HG02678 (cell line): ENCODE measurements around the gene PARVB.
"Not testable (repeated sequence)": the region's sequence is repeated elsewhere in the genome, so short reads cannot be mapped to it uniquely, and the experiment has no call there.

Source experiments
- ATAC-seq: cut with Tn5 transposase; IDR thresholded peaks from one replicate; pipeline ENCODE4 v1.9.1; 2021; ENCODE audit warnings: mild to moderate bottlenecking, moderate library complexity; ENCODE audit not compliant: unreplicated experiment

The PARVB gene

DNA sequence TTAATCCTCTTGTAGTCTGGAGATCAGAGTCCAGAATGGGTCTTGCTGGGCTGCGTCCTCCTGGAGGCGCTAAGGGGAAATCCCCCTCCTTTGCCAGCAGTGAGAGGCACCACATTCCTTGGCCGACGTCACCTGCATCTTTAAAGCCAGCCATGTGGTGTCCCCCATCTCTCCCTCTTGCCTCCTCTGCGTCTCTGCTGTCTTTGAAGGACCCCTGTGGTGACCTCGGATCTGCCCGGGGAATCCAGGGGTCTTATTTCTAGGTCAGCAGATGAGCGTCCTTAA, 27.2 kb upstream of the PARVB start:
- ATAC-seq, result no peak

- no peak for ATAC-seq
Measured at GRCh38 chr22:43998679-43999264, 25.3 kb upstream of the PARVB start.

DNA sequence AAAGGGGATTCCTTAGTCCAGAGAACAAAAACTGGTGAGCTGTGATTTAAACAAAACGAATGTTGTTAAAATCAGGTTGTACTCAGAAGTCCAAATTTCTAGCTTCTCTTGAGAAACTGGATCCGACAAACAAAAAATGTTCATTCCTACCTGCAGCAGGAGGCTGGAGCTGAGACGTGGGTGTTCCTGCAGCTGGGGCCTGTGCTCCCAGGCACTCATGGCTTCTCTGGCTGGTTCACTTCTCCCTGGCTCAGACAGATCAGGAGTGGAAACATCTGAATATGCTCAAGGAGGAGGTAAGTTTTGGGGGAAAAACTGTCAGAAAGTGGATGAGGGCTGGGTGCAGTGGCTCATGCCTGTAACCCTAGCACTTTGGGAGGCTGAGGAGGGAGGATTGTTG, 24.7 kb upstream of the PARVB start:
- ATAC-seq, result no peak

GRCh38 chr22:44000123-44000522, 24.0 kb upstream of the PARVB start:
- no peak for ATAC-seq

DNA sequence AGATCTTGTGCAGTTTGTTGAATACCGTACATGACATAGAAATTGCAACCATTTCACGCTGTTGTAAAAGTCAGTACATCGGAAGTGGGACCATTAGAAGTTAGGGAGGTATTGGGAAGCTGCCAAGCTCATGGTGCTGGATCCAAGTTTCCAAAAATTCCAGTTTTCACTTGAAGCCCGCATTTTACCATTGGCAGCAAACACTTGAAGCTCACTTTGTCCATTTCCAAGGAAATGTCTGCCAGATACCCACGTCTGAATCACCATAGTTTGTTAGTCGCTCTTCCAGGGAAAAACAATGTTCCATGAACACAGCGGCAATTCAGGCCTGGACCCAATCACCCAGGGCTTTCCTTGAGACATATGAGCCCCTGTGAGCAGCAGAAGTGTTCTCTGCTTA, 22.6 kb upstream of the PARVB start:
- no peak for ATAC-seq

GRCh38 chr22:44002324-44002723, 21.8 kb upstream of the PARVB start:
- ATAC-seq, result no peak

DNA sequence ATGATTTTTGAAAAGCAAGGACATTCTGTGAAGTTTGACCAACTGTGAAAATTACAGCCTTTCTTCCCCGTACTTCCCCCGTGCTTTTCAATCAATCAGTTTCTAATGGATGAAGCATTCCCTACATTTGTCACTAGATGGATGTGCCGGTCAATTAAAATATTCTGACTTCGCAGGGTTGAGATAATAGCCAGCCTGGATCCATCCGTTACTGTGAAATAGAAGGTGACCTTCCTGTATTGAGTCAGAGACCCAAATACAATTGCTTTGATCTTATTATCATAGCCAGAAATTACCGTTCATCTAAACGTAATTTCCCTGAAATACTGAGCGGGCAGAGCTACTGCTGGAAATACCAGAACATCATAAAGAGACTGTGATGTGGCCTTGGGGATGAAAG, 21.1 kb upstream of the PARVB start:
- no peak for ATAC-seq

DNA sequence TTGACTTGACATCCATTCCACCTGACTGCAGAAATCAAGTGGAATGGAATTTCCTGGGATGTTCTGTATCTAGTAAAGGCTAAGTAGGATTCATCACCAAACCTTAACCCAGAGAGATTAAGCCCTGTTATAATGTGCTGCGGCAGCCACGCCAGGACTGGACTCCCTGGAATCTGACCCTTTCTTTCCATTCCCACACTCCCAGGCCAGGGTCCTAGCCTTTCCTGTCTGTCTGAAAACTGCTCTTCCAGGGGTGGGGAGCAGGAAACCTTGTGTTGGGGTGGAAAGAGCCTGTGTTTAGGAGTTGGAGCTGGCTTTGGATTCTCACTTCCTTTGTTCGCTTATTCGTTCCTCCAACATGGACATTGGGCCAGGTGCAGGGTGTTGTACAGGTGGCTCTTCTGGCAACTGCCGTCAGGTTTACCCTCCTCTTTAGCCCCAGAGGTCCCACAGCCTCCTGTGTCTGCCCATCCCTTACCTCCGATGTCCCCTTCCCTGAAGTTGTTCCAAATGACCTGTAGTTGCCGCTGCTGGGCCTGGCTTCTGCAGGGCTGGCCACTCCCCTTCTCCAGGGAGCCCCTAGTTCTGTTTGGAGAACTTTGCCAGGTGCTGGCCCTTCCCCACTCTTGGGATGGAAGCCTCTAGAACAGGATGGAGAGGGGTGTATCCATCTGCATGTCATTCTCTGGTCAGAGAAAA, 20.5 kb upstream of the PARVB start:
- no peak for ATAC-seq

GRCh38 chr22:44004104-44004460, 20.0 kb upstream of the PARVB start:
- ATAC-seq, result no peak

GRCh38 chr22:44005524-44005923, 18.6 kb upstream of the PARVB start:
- no peak for ATAC-seq

DNA sequence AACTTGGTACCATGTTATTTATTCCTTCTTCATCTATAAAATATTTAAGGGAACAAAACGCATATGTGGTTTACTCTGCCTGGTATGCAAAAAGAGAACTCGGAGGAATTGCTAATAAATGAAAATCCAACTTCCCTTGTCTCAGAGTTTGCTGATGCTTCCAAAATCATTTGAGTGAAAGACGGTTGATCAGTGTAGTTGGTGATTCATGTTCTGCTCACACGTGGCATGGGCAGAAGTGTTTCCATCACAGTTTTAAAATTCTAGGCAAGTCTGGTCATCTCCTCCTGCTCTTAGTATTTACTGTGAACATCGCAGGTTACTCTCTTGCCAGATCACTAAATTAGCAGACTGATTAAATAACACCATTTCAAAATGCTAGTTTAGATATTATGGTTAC, 11.9 kb upstream of the PARVB start:
- ATAC-seq, result no peak

- no peak for ATAC-seq
Measured at GRCh38 chr22:44012591-44012990, 11.5 kb upstream of the PARVB start.

DNA sequence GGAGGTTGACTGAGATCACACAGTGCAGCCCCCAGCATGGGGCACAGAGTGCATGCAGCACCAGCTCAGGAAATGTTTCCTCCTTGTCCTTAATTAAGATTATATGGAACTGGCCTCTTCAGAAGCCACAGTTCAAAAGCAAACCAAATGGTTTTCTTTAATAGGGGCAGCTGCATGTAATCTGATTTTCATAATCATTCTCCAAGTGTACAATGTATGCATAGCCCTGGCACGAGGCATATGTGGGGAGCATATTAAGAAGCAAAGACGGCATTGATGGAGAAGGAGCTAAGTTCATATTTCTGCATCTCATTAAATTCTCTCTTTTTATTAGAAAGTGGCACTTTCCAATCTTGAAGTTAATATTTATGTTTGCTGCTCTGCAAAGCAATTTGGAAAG, 9.9 kb upstream of the PARVB start:
- no peak for ATAC-seq

GRCh38 chr22:44016586-44016985, 7.5 kb upstream of the PARVB start:
- ATAC-seq, result not testable (repeated sequence)

DNA sequence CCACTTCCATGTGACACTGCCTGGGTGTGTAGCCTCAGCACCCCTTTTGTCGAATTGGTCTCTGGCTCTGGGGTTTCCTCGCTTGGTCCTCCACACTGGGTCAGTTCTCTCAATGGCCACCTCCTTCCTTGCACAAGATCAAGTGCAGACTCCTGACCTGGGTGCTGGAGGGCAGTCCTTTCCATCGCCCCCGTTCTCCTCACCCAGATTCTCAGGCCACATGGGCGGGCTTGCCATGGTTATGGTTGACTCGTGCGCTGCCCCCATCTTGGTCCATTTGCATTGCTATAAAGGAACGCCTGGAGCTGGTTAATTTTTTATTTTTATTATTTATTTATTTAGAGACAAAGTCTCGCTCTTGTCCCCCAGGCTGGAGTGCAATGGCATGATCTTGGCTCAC, 5.5 kb upstream of the PARVB start:
- no peak for ATAC-seq

GRCh38 chr22:44019416-44019815, 4.7 kb upstream of the PARVB start:
- ATAC-seq, result no peak

- ATAC-seq, result no peak
Measured at GRCh38 chr22:44019846-44020245, 4.3 kb upstream of the PARVB start.

GRCh38 chr22:44020981-44021380, 3.1 kb upstream of the PARVB start:
- no peak for ATAC-seq

DNA sequence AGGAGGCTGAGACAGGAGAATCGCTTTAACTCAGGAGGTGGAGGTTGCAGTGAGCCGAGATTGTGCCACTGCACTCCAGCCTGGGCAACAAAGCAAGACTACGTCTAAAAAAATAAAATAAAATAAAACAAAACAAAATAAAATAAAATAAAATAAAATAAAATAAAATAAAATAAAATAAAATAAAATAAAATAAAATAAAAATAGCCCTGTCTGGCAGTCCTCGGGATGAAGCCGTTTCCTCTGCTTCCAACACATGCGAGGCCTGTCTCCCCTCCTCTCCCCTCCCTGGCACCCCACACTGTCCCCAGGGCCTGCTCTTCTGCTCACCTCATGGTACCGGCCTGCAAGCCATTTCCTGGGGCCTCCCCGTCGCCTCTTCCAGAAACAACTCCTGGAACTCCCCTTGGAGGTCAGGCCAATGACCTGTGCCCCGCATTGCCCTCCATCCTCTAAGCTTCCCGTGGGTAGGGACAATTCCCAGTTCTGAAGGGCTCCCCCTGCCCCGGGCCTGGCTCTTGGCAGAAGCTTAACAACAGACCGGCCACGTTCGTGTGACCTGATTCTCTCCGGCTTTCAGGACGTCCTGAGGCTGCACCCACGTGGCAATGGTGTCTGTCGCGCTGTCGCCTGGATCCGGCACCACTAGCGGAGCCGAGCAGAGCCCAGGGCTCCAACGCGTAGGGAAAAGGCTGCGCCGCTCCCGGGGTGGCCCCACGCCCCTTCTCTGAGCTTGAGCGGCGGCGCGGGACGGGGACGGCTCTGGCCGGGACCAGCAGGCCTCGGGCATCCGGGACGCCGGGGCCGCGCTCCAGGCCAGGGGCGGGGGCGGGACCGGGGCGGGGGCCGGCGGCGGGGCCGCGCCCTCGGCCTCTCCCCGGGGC, 456 bp upstream of the PARVB start:
- peak; percentile 29 for ATAC-seq

DNA sequence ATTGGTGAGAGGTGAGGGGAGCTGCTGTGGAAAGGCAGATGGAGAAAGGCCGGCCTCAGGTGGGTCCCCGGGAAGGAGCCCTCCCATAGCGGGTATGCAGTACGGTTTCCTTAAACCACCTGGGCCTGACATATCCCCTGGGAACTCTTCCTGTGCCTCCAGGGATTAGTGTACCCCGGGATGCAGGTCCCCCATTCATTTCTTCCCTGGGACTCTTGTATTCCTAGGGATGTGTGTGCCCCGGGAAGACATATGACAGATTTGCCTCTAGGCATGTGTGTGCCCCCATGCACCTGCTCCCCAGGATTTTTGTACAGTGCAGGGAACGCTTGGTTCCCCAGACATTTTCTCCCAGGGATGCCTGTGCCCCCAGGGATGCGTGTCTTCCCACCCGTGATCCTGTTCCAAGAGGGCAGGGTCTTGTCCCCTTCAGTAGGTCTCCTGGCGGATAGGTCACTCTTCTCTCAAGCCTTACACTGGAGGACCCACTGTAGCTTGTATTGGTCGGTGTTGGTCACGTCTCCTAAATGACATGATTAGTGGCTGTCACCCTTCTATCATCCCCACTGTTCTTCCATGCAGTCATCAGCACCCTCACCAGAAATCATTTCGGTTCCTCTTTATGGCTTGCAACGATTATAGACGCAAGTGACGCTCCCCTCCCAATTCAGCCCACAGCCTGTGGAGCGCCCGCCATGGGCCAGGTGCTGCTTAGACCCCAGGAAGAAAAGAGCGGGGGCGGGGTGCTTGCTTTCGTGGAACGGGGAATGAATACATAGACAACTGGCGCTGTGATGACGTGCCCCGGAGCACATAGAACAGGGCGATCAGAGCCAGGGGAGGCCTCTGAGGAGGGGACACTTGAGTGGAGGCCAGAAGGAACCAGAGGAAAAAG, 1.3 kb downstream of the PARVB start:
- peak; percentile 54 for ATAC-seq

- no peak for ATAC-seq
Measured at GRCh38 chr22:44026066-44026629, 2.0 kb downstream of the PARVB start.
